Renal pelvis (tissue), 4 donors: ENCODE data around the gene SC5D. TPM values are rescaled to one million over a fixed set of nuclear protein-coding genes. Genes with fewer than 3 reads are reported as not detected.

ENCODE experiments used
- DNase-seq: peaks from one replicate; pipeline ENCODE4 v3.0.0-alpha.2; 2013
- polyA plus RNA-seq, 3 donors: library from polyadenylated mRNA; unstranded; fragments of 120-200 nt; gene quantifications; one replicate each; pipeline ENCODE4 v1.2.1, GENCODE V29; 2013; ENCODE audit not compliant: insufficient read length in 3 of 3

The SC5D gene
- polyA plus RNA-seq, 3 donors, result 51.1 to 57.8 (median 53.6) TPM

- DNase-seq, result no peak
Measured at GRCh38 chr11:121323046-121323607, 30.6 kb downstream of the SC5D start.

GRCh38 chr11:121326230-121326629 is 33.7 kb downstream of the SC5D start:
- no peak for DNase-seq

- no peak for DNase-seq
Measured at GRCh38 chr11:121327553-121327952, 35.0 kb downstream of the SC5D start.

- DNase-seq, result no peak
Measured at GRCh38 chr11:121328176-121328966, 35.8 kb downstream of the SC5D start.

- DNase-seq, result no peak
Measured at GRCh38 chr11:121328967-121329679, 36.6 kb downstream of the SC5D start.

GRCh38 chr11:121329781-121330395 is 37.3 kb downstream of the SC5D start:
- DNase-seq, result no peak

GRCh38 chr11:121330614-121331435 is 38.3 kb downstream of the SC5D start:
- DNase-seq, result no peak

- DNase-seq, result no peak
Measured at GRCh38 chr11:121334973-121335710, 42.6 kb downstream of the SC5D start.

- no peak for DNase-seq
Measured at GRCh38 chr11:121336279-121336937, 43.8 kb downstream of the SC5D start.

GRCh38 chr11:121337078-121337477 is 44.5 kb downstream of the SC5D start:
- no peak for DNase-seq

GRCh38 chr11:121337740-121338272 is 45.2 kb downstream of the SC5D start:
- DNase-seq, result no peak

- no peak for DNase-seq
Measured at GRCh38 chr11:121338536-121338935, 46.0 kb downstream of the SC5D start.

GRCh38 chr11:121340032-121340580 is 47.5 kb downstream of the SC5D start:
- no peak for DNase-seq

- DNase-seq, result no peak
Measured at GRCh38 chr11:121341609-121342008, 49.0 kb downstream of the SC5D start.

GRCh38 chr11:121344824-121345223 is 52.3 kb downstream of the SC5D start:
- DNase-seq, result no peak

GRCh38 chr11:121347094-121347493 is 54.5 kb downstream of the SC5D start:
- DNase-seq, result no peak

GRCh38 chr11:121347813-121348212 is 55.2 kb downstream of the SC5D start:
- no peak for DNase-seq

GRCh38 chr11:121348220-121348875 is 55.8 kb downstream of the SC5D start:
- no peak for DNase-seq

- no peak for DNase-seq
Measured at GRCh38 chr11:121349790-121350189, 57.2 kb downstream of the SC5D start.
